ENCODE results near the gene SKIC2. TPM values are rescaled to one million over a fixed set of nuclear protein-coding genes. Genes with fewer than 3 reads are reported as not detected.
"Not testable (repeated sequence)": the region's sequence is repeated elsewhere in the genome, so short reads cannot be mapped to it uniquely, and the experiment has no call there.

The SKIC2 gene
- total and polyA plus RNA-seq, 4 donors: 28.1 to 78.0 (median 61.6) TPM

DNA sequence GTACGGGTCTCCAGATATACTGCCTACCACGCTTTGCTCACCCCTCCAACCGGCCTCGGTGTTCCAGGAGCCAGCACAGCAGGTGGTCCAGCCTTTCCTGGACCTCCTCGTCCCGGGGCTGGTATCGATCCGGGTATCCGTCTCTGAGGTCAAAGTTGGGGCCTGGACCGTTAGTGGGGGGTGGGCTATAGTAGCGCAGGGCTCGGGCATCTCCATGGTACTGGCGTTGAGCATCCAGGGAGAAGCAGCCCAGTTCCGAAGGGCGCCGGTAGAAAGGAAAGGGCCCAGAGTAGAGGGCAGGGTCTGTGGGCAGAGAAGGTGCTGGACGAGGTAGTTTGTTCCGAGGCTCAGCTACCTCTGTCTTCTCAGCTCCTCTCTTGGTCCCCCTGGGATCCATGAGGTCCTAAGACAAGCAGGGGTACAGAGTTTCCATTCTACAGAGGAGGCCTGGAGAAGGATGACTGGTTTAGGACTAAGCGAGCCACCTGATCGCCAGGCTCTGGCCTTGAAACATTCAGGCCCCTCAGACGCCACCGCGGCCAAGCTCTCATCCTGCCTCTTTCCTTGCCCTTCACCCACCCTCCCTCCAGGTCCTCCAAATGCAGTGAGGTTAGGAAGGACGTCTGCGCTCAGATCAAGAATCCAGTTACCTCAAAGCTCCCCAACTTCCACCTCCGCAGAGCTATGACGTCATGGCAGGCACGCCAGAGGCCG is 12.5 kb downstream of the SKIC2 start:
- WGBS, 2 donors: 21 to 25% methylated on average over 29 of the region's 29 CpGs
- no peak for TF ChIP-seq CTCF (IDR thresholded peaks at IDR 0.05; ENCODE audit: control extremely low read depth, extremely low read depth)
- peaks cover 5 to 25% (median 8%) of the 10 kb centered on the region in 5 donors for H3K4me1 ChIP-seq (ENCODE audit: control insufficient read depth in 5 of 5, insufficient read depth in 5 of 5, low read length in 5 of 5)
- peaks cover 3 to 38% (median 19%) of the 10 kb centered on the region in 4 donors for H3K36me3 ChIP-seq (ENCODE audit: control insufficient read depth in 4 of 4, insufficient read depth in 4 of 4, low read length in 4 of 4)
- H3K4me3 ChIP-seq: peak overlapping the region; percentile 77
- no peaks in the 10 kb centered on the region for H3K9me3 ChIP-seq (ENCODE audit: control insufficient read depth in 4 of 4, insufficient read depth in 3 of 4, low read length in 3 of 4)
- no peak for ATAC-seq (ENCODE audit: insufficient read depth, low FRiP score)
- DNase-seq: no peak
- H3K27me3 ChIP-seq (ENCODE audit: control insufficient read depth in 3 of 3, insufficient read depth in 3 of 3, low read length in 2 of 3): no peaks in the 10 kb centered on the region
- H3K27ac ChIP-seq (ENCODE audit: low read depth in 1 of 2, low read length in 1 of 2): peak overlapping the region; percentile 90 to 93
- peak overlapping the region; percentile 88 to 97 for H3K9ac ChIP-seq (ENCODE audit: insufficient read depth in 1 of 2, low read length in 2 of 2)

DNA sequence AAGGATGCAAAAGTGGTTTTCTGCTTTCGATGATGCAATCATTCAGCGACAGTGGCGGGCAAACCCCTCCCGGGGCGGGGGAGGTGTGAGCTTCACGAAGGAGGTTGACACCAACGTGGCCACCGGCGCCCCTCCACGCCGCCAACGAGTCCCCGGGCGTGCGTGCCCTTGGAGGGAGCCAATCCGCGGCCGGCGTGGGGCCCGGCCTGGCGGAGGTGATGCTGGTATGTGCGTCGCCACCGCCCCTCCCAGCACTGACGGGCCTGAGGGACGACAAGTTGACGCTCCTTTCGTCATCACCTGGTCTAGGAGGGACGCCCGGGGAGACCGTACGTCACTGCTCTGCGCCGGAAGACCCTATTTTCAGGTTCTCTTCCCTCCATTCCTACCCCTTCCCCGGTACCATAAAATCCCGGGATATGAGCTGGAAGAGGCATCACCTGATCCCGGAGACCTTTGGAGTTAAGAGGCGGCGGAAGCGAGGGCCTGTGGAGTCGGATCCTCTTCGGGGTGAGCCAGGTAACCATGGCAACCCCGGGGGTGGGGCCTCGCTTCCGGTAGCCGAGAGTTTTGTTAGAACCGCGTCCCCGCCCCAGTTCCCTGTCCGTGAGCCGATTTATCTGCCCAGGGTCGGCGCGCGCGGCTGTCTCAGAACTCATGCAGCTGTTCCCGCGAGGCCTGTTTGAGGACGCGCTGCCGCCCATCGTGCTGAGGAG is 13.2 kb downstream of the SKIC2 start, which contains the start of gene DXO:
DXO (minus strand) TSS at position 146 of the 716 bp plus-strand sequence. CDS start 463 bp downstream, outside the sequence.
- TF ChIP-seq CTCF (IDR thresholded peaks at IDR 0.05; ENCODE audit: control extremely low read depth, extremely low read depth): no peak
- Histone ChIP-seq H3K27ac (ENCODE audit: low read depth in 1 of 2, low read length in 1 of 2) (peak within 1 kb of the TSS; percentile 90 to 93), H3K4me1 (ENCODE audit: control insufficient read depth in 5 of 5, insufficient read depth in 5 of 5, low read length in 5 of 5) (peaks cover 5 to 25% (median 8%) of the 10 kb centered on the region in 5 donors), H3K9me3 (ENCODE audit: control insufficient read depth in 4 of 4, insufficient read depth in 3 of 4, low read length in 3 of 4) (no peaks in the 10 kb centered on the region), H3K4me3 (peak within 1 kb of the TSS; percentile 77), H3K36me3 (ENCODE audit: control insufficient read depth in 4 of 4, insufficient read depth in 4 of 4, low read length in 4 of 4) (peaks cover 0 to 33% (median 13%) of the 10 kb centered on the region in 4 donors), H3K27me3 (ENCODE audit: control insufficient read depth in 3 of 3, insufficient read depth in 3 of 3, low read length in 2 of 3) (no peaks in the 10 kb centered on the region), H3K9ac (ENCODE audit: insufficient read depth in 1 of 2, low read length in 2 of 2) (peak within 1 kb of the TSS; percentile 88 to 97)
- WGBS, 2 donors: 0% methylated on average over 62 of the region's 62 CpGs
- ATAC-seq (ENCODE audit: insufficient read depth, low FRiP score) (peak; percentile 89), DNase-seq (peak; percentile 96 to 99 (median 98))

DNA sequence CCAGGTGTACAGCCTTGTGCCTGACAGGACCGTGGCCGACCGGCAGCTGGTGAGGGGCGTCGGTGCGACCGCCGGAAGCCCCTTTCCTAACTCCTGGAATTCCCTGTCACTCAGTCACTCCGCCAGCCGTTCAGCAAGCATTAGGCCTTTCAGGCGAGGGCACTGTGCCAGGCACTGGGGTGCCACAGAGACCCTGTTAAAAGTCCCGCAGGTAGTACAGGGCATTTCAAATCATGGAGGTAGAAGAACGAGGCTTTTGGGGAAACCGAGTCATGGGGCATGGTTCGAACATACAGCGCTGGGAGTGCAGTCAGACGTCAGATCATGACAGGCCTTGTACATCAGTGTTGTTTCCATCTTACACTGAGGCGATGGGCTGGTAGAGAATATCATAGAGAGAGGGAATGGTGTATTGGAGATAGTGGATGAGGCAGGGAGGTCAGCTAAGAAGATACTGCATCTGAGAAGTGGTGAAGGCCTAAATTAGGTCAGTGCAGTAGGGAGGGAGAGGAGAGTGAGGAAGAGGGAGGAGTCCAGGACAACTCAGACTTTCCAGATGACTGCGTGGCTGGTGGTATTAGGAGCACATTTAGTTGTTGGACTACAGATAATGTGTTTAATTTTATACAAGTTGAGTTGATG is 13.9 kb downstream of the SKIC2 start:
- Histone ChIP-seq H3K27ac (ENCODE audit: low read depth in 1 of 2, low read length in 1 of 2) (peak overlapping the region; percentile 90 to 93), H3K4me1 (ENCODE audit: control insufficient read depth in 5 of 5, insufficient read depth in 5 of 5, low read length in 5 of 5) (peaks cover 5 to 25% (median 8%) of the 10 kb centered on the region in 5 donors), H3K9ac (ENCODE audit: insufficient read depth in 1 of 2, low read length in 2 of 2) (peak overlapping the region; percentile 88 to 97), H3K9me3 (ENCODE audit: control insufficient read depth in 4 of 4, insufficient read depth in 3 of 4, low read length in 3 of 4) (no peaks in the 10 kb centered on the region), H3K36me3 (ENCODE audit: control insufficient read depth in 4 of 4, insufficient read depth in 4 of 4, low read length in 4 of 4) (peaks cover 0 to 27% (median 8%) of the 10 kb centered on the region in 4 donors), H3K4me3 (peak overlapping the region; percentile 77), H3K27me3 (ENCODE audit: control insufficient read depth in 3 of 3, insufficient read depth in 3 of 3, low read length in 2 of 3) (no peaks in the 10 kb centered on the region)
- 10 to 11% methylated on average over 19 of the region's 19 CpGs for WGBS, 2 donors
- no peak for TF ChIP-seq CTCF (IDR thresholded peaks at IDR 0.05; ENCODE audit: control extremely low read depth, extremely low read depth)
- no peak for ATAC-seq (ENCODE audit: insufficient read depth, low FRiP score)
- DNase-seq: peak in 2 of 3 donors; percentile 9 to 25

DNA sequence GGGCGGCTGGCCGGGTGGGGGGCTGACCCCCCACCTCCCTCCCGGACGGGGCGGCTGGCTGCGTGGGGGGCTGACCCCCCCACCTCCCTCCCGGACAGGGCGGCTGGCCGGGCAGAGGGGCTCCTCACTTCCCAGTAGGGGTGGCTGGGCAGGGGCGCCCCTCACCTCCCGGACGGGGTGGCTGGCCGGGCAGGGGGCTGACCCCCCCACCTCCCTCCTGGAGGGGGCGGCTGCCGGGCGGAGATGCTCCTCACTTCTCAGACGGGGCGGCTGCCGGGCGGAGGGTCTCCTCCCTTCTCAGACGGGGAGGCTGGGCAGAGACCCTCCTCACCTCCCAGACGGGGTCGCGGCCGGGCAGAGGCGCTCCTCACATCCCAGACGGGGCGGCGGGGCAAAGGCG is 17.1 kb downstream of the SKIC2 start:
- not testable (repeated sequence) for H3K27ac ChIP-seq (ENCODE audit: low read depth in 1 of 2, low read length in 1 of 2); H3K9ac ChIP-seq (ENCODE audit: insufficient read depth in 1 of 2, low read length in 2 of 2); H3K27me3 ChIP-seq (ENCODE audit: control insufficient read depth in 3 of 3, insufficient read depth in 3 of 3, low read length in 2 of 3); ATAC-seq (ENCODE audit: insufficient read depth, low FRiP score); DNase-seq; H3K9me3 ChIP-seq (ENCODE audit: control insufficient read depth in 4 of 4, insufficient read depth in 3 of 4, low read length in 3 of 4); H3K4me3 ChIP-seq
- Histone ChIP-seq H3K4me1 (ENCODE audit: control insufficient read depth in 5 of 5, insufficient read depth in 5 of 5, low read length in 5 of 5) (peaks cover 3 to 18% (median 8%) of the 10 kb centered on the region in 5 donors), H3K36me3 (ENCODE audit: control insufficient read depth in 4 of 4, insufficient read depth in 4 of 4, low read length in 4 of 4) (peaks cover 7 to 10% (median 9%) of the 10 kb centered on the region in 4 donors)
- WGBS, 2 donors: 95 to 97% methylated on average over 25 to 30 of the region's 30 CpGs
